Left forelimb (tissue), 1 donor: Measurements from ENCODE around the gene STARD7.

Source experiments
- DNase-seq: peaks from one replicate; pipeline ENCODE4 v3.0.0-alpha.2; 2018; ENCODE audit warnings: low spot score

STARD7 gene

DNA sequence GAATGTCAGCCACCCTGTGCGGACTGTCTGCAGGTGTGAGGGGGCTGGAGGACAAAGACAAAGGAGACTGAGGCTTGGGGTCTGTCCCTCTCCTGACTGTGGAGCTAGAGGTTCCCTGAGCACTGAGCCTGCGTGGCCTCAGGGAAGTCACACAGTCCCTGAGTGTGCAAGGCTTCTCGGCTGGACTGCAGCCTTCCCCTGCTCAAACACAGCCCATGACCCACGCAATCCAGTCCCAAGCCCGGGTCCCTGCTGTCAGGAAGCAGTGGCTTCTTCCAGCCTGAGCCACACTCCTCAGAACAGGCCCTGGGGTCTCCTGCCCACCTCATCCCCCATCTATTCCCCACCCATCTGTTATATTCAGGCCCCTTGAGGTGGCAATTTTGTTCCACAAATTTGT is 73.0 kb downstream of the STARD7 start:
- no peak for DNase-seq

DNA sequence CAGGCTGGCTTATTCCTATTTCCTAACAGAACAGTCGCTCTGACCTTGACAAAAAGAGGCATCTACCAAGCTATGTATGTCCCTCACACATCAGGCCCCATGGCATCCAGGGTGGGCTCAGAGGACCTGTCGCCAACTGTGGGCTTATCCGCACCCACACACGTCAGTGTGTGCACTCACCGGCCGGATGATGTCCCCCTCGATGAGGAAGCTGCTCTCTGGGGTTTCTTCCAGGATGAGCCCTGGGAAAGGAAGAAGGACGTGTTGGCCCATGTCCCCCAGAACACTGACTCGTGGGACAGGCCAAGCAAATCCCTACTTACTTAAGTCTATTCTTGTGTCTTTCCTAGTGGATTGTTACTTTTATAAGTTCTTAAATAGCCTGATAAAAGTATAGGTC is 73.5 kb downstream of the STARD7 start:
- DNase-seq: no peak
